Measurements from ENCODE around the gene C1orf198.
A peak's percentile ranks its signal among the peaks of the same experiment; 100 is the strongest.

Gene C1orf198

DNA sequence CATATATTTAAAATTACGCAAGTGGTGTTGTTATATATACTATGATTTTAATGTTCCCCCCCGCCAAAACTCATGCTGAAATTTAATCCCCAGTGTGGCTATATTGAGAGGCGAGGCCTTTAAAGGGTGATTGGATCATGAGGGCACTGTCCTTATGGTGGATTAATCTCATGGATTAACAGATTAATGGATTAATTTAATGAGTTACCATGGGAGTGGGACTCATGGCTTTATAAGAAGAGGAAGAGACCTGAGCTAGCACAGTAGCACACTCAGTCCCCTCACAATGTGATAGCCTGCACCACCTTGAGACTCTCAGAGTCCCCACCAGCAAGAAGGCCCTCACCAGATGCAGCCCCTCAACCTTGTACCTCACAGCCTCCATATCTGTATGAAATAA is 34.8 kb downstream of the C1orf198 start:
- no peak for DNase-seq (ENCODE audit: low spot score)

DNA sequence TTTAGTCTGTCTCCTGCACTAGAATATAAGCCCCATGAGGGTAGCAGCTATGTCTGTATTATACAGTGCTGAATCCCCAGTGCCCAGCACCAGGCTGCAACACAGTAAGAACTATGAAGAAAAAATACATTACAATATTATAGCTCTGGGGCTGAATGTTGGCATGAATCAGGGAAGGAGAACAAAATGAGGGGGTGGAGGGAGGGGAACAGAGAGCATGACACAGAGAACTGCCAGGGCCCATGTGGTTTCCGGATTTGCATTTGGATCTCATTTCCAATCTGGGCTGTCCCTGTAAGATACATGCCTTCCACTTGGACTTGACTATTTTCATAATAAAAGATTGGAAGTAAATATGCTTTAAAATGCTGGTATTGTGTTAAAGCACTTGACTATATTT is 35.8 kb downstream of the C1orf198 start:
- DNase-seq (ENCODE audit: low spot score): peak; percentile 4

DNA sequence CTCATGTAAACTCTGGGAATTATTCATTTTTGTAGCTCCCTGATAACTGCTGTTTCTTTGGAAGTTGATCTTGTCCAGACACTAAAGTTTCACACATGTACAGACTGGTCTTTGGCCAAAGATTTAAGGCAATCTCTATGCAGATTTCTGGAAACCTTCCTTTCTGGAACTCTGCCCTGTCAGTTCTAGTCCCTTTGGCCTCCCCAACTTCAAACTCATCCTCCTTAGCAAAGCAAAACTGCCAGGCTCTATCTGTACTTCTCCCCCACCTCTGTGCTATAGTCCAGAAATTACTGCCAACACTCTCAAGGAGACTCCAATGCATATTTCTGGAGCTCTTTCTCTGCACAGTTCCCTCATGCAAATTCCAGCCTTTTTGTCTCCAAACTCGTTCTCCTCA is 36.5 kb downstream of the C1orf198 start:
- no peak for DNase-seq (ENCODE audit: low spot score)

DNA sequence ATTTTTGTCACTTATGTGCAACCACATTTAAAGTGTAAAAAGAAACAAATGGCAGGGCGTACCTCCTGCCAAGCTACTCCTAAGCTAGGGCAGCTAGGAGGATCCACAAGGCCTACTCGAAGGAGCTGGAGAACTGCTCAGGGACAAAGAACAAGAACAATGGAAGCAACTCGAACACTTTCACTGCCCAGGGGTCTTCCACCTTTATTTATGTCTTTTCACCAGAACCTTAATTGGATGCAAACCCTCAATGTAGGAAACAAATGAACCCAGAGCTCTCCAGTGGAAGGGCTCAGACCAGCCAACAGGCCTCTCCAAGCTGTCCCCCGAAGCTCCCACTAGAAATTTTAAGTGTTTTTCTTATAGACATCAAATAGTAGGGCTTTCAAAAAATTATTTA is 39.9 kb downstream of the C1orf198 start:
- DNase-seq (ENCODE audit: low spot score): no peak

DNA sequence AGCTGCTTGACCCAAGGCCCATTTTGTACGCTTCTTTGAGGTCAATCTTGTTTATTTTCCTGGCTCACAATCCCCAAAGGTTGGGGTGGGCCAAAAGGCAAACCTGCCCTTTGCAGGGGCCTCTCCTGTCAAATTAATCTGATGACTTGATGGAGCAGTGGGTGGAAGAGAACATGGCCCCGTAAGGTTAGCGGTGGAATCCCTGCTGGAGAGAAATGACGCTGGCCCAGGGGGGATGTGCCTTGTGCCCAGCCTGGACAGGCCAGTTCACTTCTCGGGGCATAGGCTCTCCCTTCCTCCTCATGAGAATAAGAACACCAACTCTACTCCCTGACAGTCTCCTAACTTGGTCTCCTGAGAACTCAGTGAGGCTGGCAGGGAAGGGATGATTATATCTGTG is 40.5 kb downstream of the C1orf198 start:
- no peak for DNase-seq (ENCODE audit: low spot score)

DNA sequence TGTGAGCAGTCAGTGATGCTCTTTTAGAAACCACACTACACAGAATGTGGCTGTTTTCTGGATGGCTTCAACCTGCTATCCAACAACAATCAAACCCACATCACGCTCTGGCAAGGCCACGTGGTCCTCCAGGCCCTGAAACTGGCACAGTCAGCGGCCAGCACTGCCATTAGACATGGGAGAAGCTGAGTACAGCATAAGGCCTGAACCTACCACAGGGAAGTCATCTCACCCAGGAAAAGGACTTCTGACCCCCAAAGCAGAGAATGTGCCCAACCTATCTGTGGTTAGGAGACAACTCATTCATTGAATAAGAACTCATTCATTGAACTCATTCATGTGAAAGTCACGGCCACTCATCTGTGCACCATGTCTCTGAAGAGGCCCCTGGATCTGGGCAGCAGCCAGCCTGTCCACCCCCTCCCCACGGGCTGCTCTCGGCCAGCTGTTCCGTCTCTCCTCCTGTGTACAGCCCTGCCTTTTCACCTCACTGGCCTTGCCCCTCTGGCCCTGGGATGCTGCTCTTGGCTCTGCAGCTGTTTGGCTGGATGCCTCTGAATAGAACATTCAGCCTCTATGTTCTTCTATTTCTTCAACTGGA is 41.1 kb downstream of the C1orf198 start:
- DNase-seq (ENCODE audit: low spot score): no peak

DNA sequence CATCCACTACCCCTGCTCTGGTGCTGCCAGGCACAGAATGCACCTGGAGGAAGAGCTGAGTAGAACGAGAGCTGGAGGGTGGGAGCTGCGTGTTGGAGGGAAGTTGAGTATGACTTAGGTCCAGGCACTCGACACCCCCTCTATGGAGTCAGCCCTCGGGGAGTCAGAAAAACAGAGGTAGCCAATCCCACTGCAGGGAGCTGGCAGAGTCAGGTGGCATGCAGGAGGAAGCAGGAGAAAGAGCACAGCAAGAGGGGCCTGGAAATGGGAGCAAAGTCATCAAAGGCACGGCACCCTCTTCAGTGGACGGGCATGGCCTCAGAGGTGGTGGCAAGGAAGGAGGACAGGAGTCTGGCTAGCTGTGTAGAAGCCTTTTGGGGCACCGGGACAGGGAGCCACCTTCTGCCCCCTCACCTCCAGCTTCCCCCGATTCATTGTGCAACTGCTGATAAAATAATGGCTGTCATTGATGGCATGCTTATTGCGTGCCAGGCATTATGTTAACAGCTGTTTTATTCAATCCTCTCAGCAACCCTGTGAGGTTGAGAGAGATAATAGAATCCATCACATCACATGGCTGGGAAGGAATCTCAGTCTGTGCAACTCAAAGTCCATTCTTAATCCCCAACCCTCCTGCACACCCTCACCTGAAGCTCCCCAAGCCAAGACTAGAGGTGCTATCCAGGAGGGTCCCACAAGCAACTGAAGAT is 42.0 kb downstream of the C1orf198 start:
- DNase-seq (ENCODE audit: low spot score): no peak

DNA sequence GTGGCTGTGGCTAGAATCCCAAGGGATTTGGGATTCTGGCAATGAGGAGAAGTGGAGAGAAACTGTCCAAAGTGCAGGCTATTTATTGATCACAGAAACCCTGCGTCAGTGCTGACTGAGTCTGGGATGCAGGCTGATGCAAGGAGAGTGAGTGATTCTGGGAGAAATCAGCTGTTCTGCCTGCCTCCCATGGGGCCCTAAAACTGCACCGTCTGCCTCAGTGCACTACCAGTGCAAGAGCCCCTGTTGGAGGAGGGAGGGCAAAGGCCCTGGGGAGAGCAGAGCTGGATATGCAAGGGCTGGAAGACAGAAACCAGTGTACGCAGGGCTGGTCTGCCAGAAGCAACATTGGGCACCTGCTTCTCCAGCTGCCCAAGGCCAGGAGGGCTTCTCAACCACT is 42.6 kb downstream of the C1orf198 start:
- no peak for DNase-seq (ENCODE audit: low spot score)

DNA sequence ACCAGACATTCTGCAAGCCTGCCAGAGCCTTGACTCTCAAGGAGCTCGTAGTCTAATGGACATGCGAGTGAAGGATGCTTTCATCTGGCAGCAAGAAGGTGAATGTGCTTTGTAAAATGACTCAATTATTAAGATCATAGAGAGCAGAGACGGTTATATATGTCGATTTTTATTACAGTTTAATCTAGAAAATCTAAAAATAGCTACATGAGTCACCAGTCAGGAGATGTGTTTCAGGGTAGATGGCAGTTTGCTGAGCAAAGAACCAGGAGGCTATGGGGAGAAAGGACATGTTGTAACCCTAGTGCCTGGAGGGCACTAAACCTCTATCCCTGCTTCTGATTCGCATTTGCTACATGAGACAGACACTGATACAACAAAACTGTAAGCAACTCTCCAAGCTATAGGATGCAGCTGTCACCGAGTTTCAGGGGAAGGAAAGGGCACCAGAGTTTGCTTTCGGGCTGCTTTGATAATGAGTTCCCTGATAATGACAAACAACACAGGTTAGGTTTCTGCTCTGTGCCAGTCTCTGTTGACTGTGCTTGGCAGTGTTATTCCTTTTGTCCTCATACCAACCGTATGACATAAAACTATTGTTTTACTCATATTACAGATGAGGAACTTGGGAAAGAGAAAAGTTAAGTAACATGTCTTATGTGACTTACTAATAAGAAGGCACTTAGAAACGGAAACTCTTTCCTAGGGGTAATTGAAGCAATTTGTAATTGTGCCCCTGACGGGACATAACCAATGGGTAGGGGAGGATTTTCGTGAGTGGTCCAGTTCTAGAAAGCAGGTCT is 43.2 kb downstream of the C1orf198 start:
- DNase-seq (ENCODE audit: low spot score): peak; percentile 34

DNA sequence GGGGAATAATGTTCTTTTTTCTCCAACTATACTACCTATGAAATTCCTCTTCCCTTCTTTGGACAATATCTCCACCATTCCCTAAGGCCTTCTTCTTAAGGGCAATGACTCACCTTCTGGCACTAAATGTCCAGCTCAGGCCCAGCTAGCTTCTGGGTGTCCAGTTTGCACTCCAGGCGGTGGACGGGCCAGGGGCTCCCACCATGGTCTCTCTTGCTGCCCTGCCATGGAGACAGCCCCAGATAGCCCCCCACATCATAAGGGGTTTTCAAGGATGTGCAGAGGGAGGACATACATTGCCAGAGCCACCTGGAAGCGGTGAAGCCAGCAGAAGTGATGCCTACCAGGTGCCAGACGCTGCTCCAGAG is 43.8 kb downstream of the C1orf198 start:
- no peak for DNase-seq (ENCODE audit: low spot score)

DNA sequence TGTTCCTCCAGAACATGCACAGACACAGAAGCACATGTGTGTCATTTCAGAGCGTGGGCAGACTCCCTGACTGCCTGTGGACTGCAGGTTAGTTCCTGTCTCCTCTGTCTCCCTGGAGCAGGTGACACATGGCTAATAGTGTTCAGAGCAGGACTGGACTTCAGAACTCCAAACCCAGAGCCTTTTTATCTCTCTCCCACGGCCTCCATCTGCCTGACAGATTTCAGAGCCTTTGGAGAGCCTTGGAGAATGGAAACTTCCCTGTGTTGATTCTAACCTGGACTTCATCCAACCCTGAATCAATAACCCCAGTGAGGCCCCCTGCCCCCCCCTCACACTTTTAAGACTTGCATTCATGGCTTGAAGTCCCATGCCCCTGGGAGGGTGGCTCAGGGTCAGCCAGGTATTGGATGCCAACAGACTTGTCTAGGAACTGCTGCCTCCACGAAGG is 44.4 kb downstream of the C1orf198 start:
- no peak for DNase-seq (ENCODE audit: low spot score)

DNA sequence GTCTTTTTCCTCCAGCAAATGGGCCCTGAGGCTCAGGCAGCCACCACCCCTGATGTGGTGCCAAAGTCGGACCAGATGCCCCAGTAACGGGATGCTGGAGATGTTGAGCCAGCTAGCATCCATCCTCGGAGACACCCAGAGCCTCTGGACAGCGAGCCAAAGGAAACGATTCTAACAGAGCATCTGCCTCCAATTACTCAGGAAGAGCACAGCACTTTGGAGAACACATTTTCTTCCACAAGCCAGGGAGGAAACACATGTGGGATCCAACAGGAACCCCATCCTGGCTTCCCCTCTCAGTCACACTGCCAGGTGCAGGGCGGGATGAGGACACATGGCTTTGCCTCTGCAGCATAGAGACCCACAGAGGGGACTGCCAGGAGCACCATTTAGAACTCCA is 44.9 kb downstream of the C1orf198 start:
- no peak for DNase-seq (ENCODE audit: low spot score)

DNA sequence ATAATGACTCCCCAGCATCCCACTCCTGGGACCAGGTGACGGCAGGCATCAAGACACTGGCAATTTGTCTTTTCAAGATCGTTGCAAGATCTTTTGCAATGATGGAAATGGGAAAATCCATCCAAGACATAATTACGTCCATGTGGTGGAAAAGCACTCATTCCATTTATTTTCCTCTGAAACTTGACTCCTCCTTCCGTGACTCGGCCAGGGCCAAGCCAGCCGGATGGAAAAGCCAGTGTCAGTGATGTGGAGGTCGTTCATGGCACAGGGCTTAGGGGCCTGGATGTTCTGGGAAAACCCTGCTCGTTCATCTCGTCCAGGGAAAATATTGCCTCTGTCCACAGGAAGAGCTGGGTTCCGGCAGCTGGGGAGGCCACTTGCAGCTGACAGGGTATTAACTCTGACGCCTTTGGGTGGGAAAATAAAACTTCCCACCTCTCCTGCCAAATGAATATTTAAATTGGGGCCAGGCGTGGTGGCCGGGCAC is 46.2 kb downstream of the C1orf198 start:
- DNase-seq (ENCODE audit: low spot score): no peak

DNA sequence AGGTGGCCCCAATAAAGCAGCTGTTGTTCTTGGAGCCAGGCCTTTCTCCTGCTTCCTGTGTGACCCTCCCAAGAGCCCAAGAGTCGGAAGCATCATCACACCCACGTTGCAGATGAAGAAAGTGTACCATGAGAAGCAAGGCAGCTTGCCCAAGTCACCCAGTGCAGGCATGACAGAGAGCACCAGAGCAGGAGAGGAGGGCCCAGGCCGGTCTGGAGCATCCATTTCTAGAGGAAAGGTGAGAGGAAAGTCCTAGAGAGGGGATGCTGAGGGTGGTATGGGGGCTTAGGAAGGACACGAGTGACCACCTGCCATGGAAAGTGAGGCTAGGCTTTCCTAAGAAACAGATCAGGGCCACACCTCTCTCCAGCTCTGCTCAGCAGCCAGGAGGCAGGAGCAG is 47.0 kb downstream of the C1orf198 start:
- DNase-seq (ENCODE audit: low spot score): no peak

DNA sequence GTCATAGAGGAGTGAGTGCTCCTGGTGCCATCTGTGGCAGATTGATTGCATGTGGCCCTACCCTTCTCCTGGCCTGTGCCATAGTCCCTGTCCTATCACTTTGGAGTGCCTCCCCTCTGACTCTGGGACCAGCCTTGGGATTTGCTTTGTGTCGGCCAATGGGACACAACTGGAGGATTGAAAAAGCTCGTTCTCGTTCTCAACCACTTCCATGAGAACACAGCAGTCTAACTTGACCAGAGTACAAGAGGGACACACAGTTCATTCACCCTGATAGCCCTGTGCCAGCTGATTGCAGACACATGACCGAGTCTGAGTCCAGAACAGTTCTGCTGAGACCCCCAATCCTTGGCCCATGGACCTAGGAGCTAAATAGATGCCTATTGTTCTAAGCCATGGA is 47.8 kb downstream of the C1orf198 start:
- DNase-seq (ENCODE audit: low spot score): no peak

DNA sequence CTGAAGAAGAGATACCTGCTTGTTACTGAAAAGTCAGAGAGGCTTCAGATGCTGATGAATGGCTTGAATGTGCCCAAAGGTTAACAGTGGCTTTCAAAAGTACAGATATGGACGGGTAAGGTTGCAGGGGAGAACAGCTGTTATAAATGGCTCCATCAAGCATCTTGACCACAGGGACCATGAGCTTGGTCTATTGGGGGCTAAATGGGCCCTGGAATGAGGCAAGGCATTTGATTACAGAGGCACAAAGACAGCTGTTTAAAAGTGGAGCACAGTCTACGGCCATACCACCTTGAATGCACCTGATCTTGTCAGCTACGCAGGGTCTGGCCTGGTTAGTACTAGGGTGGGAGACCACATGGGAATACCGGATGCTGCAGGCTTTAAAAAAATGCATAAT is 48.3 kb downstream of the C1orf198 start:
- DNase-seq (ENCODE audit: low spot score): no peak

DNA sequence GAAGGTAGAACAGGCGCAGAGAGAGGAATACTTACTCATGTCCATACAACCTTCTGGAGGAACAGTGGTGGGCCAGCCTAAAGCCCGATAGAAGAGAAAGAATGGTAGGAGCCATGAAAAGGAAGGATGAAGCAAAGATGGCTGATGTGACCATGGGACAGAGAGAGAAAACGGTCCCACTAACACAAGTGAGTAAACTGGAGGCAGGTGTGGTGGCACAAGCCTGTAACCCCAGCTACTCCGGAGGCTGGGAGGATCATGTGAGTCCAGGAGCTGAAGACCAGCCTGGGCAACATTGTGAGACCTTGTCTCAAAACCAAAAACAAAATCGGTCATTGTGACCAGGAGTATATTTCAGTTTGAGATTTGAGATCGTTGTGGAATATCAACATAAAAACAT is 49.4 kb downstream of the C1orf198 start:
- DNase-seq (ENCODE audit: low spot score): no peak

DNA sequence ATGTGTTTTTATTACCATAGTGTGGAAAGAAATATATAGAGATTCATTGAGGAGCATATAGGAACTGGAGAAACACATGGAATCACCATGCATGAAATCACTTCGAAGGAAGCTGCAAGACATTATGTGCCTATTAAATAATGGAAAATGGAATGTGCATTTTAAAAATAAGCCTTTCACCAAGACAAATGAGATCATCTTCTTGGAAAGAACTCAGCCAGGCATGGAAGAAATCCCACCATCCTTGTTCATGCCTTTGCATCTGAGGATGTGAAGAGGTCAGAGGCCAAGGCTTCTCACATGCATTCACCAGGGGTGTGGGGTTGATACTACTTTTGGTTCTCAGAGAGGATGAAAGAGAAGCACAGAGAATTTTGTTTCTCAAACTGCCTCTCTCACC is 50.0 kb downstream of the C1orf198 start:
- no peak for DNase-seq (ENCODE audit: low spot score)

DNA sequence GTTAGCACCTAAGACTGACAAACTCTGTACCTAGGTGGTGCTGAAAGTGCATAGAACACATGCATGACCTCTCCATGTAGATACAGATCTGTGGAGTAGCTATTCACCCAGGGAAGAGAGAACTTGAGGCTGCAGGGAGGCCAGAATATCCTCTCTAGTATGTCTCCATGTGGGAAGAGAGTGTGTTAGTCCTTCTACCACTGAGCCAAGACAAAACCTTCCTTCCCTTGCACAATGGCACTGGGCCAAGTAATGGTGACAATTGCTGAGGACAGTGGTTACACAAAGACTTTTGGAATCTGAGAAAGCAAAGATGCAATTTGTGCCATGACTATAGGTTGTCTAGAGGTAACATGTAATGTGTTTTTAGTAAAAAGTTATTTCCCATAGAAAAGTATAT is 52.3 kb downstream of the C1orf198 start:
- no peak for DNase-seq (ENCODE audit: low spot score)

DNA sequence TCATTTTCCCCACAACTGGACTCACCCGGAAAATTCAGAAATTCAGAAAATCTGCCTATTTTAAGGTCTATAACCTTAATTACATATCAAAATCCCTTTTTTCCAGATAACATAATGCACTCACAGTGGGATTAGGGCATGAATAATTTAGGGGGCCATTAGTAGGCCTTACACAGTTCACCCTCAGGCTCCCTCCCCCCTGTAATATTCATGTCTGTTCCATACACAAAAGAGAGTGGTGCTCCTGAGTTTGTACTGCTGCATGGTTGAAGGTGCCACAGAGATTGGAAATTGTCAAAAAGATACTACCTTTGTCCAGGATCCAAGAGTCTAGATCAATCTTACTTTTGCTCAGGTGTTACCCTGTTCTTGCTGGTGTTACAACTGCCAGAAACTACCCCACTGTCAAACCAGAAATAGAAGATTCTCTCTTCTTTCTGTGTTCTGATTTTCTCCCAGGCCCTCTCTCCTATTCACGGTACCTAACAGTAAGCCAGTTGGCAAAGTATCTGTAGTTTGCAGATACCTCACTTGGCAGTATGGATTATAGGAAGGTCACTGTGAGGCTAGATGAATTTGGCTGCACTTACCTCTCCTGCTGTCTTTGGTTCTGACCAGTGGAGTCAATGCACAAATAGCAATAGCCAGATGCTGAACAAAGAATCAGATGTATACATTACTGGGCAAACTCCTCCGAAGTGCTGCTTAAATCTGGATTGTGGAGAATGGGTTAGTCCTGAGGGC is 53.2 kb downstream of the C1orf198 start:
- no peak for DNase-seq (ENCODE audit: low spot score)

DNA sequence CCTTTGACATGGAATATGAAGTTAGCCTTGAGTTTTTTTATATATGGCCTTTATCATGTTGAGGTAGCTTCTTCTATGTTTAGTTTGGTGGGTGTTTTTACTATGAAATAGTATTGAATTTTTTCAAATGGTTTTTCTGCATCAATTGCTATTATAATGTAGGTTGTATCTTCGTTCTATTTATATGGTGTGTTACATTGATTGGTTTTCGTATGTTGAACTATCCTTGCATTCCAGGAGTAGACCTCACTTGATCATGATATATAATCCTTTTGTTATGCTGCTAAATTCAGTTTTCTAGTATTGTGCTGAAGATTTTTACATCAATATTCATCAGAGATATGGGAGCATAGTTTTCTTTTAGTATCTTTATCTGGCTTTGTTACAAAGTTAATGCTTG is 55.8 kb downstream of the C1orf198 start:
- DNase-seq (ENCODE audit: low spot score): no peak

DNA sequence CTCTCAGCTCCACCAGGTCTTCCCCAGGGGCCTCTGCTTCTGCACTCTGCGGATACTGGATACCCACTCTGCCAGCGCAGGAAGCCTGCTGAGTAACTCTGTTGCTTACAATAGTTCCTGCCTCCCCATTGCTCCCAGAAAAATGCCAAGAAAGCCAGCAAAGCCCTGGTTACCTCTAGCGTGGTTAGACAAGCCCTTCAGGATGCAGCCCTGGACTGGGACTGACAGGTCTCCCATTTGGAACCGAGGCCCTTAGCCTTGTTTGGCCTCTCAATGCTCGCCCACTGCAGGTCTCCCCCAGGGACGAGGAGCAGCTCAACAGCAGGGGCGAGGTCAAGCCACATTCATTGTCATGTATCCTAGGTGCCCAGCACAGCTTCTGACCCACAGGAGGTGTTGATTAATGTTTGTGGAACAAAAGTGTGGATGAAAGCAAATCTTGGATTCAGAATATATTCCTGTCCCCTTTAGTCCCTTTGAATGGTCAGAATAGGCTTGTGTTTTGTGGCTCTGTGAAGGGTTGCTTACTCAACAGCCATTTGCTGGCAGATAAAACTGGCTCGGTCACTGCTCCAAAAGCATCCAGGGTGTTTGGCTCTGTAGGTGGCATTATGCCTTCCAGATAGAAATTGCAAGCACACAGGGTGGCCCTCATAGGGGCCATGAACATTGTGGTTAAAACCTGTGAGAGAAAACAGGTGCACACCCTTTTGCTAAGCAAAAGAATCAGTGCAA is 58.9 kb downstream of the C1orf198 start:
- DNase-seq (ENCODE audit: low spot score): no peak
